GM12878 (cell line): ENCODE measurements around the gene KCNIP2. TPM values are rescaled to one million over a fixed set of nuclear protein-coding genes. Genes with fewer than 3 reads are reported as not detected.

Source experiments
- ATAC-seq: fragments of 200-7000 bp; cut with Tn5 transposase; 3 replicates; pipeline ENCODE4 v1.9.1; 2020; ENCODE audit warnings: mild to moderate bottlenecking, moderate library complexity
- BruUV-seq: library from RNA; stranded (reverse); fragments of 400-500 nt; replicated peaks from 2 replicates; lab custom pipeline; 2021; lab: Mats Ljungman, UMichigan
- CTCF ChIA-PET: fragments of 300-600 bp; sonication (Branson Sonifier 250); formaldehyde crosslinking; extraction: SDS; loops from one replicate; lab custom pipeline; 2021; ENCODE audit warnings: inconsistent platforms; lab: Yijun Ruan, JAX
- POLR2A ChIA-PET: fragments of 350-600 bp; formaldehyde crosslinking; extraction: SDS; loops from one replicate; lab custom pipeline; 2021; ENCODE audit warnings: inconsistent platforms; lab: Charles Lee
- RAD21 ChIA-PET: fragments of 300-600 bp; sonication (Branson Sonifier 250); formaldehyde crosslinking; loops from one replicate; lab custom pipeline; 2023; ENCODE audit warnings: antibody characterized with exemption; ENCODE audit not compliant: unreplicated experiment; lab: Charles Lee
- SMC1A ChIA-PET: fragments of 300-600 bp; sonication (Branson Sonifier 250); formaldehyde crosslinking; loops from one replicate; lab custom pipeline; 2023; ENCODE audit not compliant: unreplicated experiment, uncharacterized antibody; lab: Charles Lee
- DNase-seq: peaks from one replicate; pipeline ENCODE4 v3.0.0-alpha.2; 2011; ENCODE audit warnings: low read depth, low spot score
- FAIRE-seq: peaks from 3 replicates; lab custom pipeline; 2011; peaks lifted over from hg19 to GRCh38; lab: Jason Lieb, UNC
- H2AFZ ChIP-seq: 2 replicates; pipeline ENCODE4 v1.6.0; 2011; ENCODE audit warnings: low read depth, low read length, control low read depth; ENCODE audit not compliant: control insufficient read depth
- H3K27ac ChIP-seq: 2 replicates; pipeline ENCODE4 v1.5.1; 2011; ENCODE audit warnings: control low read depth; ENCODE audit not compliant: control insufficient read depth, insufficient read depth
- H3K27me3 ChIP-seq, 2 experiments: replicated peaks in 1 of 2; 2 replicates each; pipeline versions ENCODE4 v1.6.0 to v1.6.1; 2011; ENCODE audit warnings: low read length in 1 of 2; ENCODE audit not compliant: control insufficient read depth in 2 of 2, insufficient read depth in 2 of 2
- H3K36me3 ChIP-seq, 2 experiments: 2 replicates each; pipeline ENCODE4 v1.5.1; 2011; ENCODE audit warnings: low read length in 1 of 2; ENCODE audit not compliant: control insufficient read depth in 2 of 2, insufficient read depth in 2 of 2
- H3K4me1 ChIP-seq: 2 replicates; pipeline ENCODE4 v1.6.1; 2011; ENCODE audit warnings: mild to moderate bottlenecking, low read length, moderate library complexity, mixed read lengths; ENCODE audit not compliant: control insufficient read depth, insufficient read depth
- H3K4me2 ChIP-seq: 2 replicates; pipeline ENCODE4 v1.6.0; 2011; ENCODE audit warnings: control low read depth; ENCODE audit not compliant: control insufficient read depth, insufficient read depth
- H3K4me3 ChIP-seq: fragments of 200-600 bp; sonication (generic); 2 replicates; pipeline ENCODE4 v1.5.1; 2016
- H3K79me2 ChIP-seq: 2 replicates; pipeline ENCODE4 v1.6.0; 2011; ENCODE audit warnings: low read length; ENCODE audit not compliant: control insufficient read depth, insufficient read depth
- H3K9ac ChIP-seq: 2 replicates; pipeline ENCODE4 v1.8.0; 2011; ENCODE audit warnings: low read length, control low read depth, mixed read lengths; ENCODE audit not compliant: control insufficient read depth, insufficient read depth
- H3K9me3 ChIP-seq: replicated peaks from 3 replicates; pipeline ENCODE4 v1.5.1; 2011; ENCODE audit warnings: mild to moderate bottlenecking, low read length; ENCODE audit not compliant: control insufficient read depth, insufficient read depth
- H4K20me1 ChIP-seq: 2 replicates; pipeline ENCODE4 v1.6.0; 2011; ENCODE audit not compliant: control insufficient read depth, insufficient read depth
- CHD1 ChIP-seq: IDR thresholded peaks from 2 replicates; pipeline ENCODE4 v1.6.1; 2012; ENCODE audit warnings: low read depth, low read length, improper control_type of control experiment
- MXI1 ChIP-seq: fragments of 150-350 bp; IDR thresholded peaks from 2 replicates; pipeline ENCODE4 v1.6.1; 2011; ENCODE audit warnings: low read depth, mild to moderate bottlenecking, inconsistent platforms, low read length, improper control_type of control experiment
- NFIC ChIP-seq: IDR thresholded peaks from 2 replicates; pipeline ENCODE4 v1.6.1; 2012; ENCODE audit warnings: low read depth, mild to moderate bottlenecking, inconsistent platforms, low read length, moderate library complexity
- POLR2AphosphoS5 ChIP-seq: IDR thresholded peaks from 2 replicates; pipeline ENCODE4 v1.6.1; 2011; ENCODE audit warnings: mild to moderate bottlenecking, low read length, inconsistent platforms
- RBBP5 ChIP-seq: fragments of 200-600 bp; sonication (generic); conservative IDR thresholded peaks from 2 replicates; pipeline ENCODE4 v1.6.1; 2016
- RCOR1 ChIP-seq: conservative IDR thresholded peaks from 2 replicates; pipeline ENCODE4 v1.6.1; 2012; ENCODE audit warnings: low read depth, low read length, improper control_type of control experiment
- SUPT20H ChIP-seq: IDR thresholded peaks from 2 replicates; pipeline ENCODE4 v1.6.1; 2011; ENCODE audit warnings: low read depth, mild to moderate bottlenecking, low read length, moderate library complexity, borderline replicate concordance; ENCODE audit not compliant: control insufficient read depth
- TBL1XR1 ChIP-seq: IDR thresholded peaks from 2 replicates; pipeline ENCODE4 v1.6.1; 2012; ENCODE audit warnings: low read depth, low read length, improper control_type of control experiment
- WGBS: methylation state at CpG from one replicate; pipeline ENCODE4 v1.1.6; 2016; ENCODE audit warnings: low lambda C conversion rate; ENCODE audit not compliant: insufficient replicate concordance, insufficient coverage; ENCODE audit errors: missing lambda C conversion rate; 5-methylcytosine and 5-hydroxymethylcytosine counted together
- in situ Hi-C: fragments of 300-500 bp; cut with MboI; formaldehyde crosslinking; loops from 9 replicates; pipeline ENCODE4 v1.14.3; 2018; ENCODE audit warnings: mixed read lengths
- intact Hi-C: fragments of 100-400 bp; cut with micrococcal nuclease; formaldehyde crosslinking; loops from one replicate; pipeline ENCODE4 v1.14.2; 2022; ENCODE audit not compliant: unreplicated experiment
- polyA plus RNA-seq, 11 experiments: library from polyadenylated mRNA; depleted of rRNA in 4 of 11; unstranded in 6 of 11; stranded (reverse) in 5 of 11; fragments of >200 nt; fragmentation: Nextera tagmentation in 4 of 11; fragmentation: Illumina TruSeq in 1 of 11; extraction: Ambion mirVana in 4 of 11; extraction: Trizol in 1 of 11; gene quantifications; 1 replicate in 1 of 11; 2 replicates in 10 of 11; pipeline versions ENCODE4 v1.2.1 to v1.2.3, GENCODE V29; 2011 to 2016; ENCODE audit warnings: inconsistent platforms in 2 of 11, missing spikeins in 2 of 11, low read depth in 1 of 11
- total RNA-seq, 4 experiments: library from RNA; depleted of rRNA in 3 of 4; stranded (reverse); fragments of >200 nt in 3 of 4; fragmentation: Illumina TruSeq in 1 of 4; extraction: Trizol in 1 of 4; gene quantifications; 2 replicates each; pipeline versions ENCODE4 v1.2.1 to v1.2.3, GENCODE V29; 2013 to 2021
- TF ChIP-seq, protein P1 (sequence below): fragments of 150-350 bp; IDR thresholded peaks from 2 replicates; pipeline ENCODE4 v1.6.1; 2014; ENCODE audit warnings: mild to moderate bottlenecking, low read depth, low read length
- TF ChIP-seq, protein P2 (sequence below): fragments of 450-650 bp; formaldehyde crosslinking; IDR thresholded peaks from 2 replicates; pipeline ENCODE4 v1.4.0; 2020; ENCODE audit warnings: mild to moderate bottlenecking, moderate library complexity
- TF ChIP-seq, protein P3 (sequence below): IDR thresholded peaks from 2 replicates; pipeline ENCODE4 v1.6.1; 2012; ENCODE audit warnings: low read length, inconsistent platforms
- TF ChIP-seq, protein P4 (sequence below): IDR thresholded peaks from 2 replicates; pipeline ENCODE4 v1.6.1; 2012; ENCODE audit warnings: low read depth, low read length, improper control_type of control experiment

The KCNIP2 gene
- total and polyA plus RNA-seq, 10 of the 15 experiments (the other 5 are each of a cell fraction or from before 2014, with no cell fraction given), result 0.46 to 4.3 (median 1.7) TPM

DNA sequence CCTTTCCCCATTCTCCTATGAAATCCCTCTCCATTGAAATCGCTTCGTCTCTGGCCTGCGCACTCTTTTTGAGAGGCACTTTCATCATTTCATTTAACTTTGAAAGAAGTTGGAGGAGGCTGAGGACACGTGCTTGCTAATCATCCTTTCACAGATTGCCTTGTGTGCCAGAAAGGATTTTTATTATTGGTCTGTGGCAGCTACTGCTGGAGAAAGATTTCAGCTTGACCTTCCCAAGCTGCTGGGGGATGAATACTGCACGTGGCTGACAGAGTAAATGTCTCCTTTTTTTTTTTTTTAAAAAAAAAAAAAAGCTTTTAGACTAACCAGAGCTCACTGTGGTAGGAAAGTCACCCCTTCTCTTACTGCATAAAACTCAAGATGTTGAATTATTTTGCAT is 44.2 kb upstream of the KCNIP2 start:
- Histone ChIP-seq H3K9ac (no peak overlapping the region), H2AFZ (no peak overlapping the region), H4K20me1 (no peaks in the 10 kb centered on the region)
- CTCF ChIA-PET, result interaction anchor here (0.6 to 17.9 kb wide), 29 partner anchors 10 to 243 kb away, joined by 3 to 543 read pairs (median 8); partner anchors contain the start of genes HPS6 and KCNIP2
- no peak for FAIRE-seq
- RAD21 ChIA-PET, result interaction anchor here (0.8 to 12.3 kb wide), 17 partner anchors 8 to 185 kb away, joined by 3 to 467 read pairs (median 13); partner anchors contain the start of gene KCNIP2
- SMC1A ChIA-PET, result interaction anchor here (0.7 to 9.0 kb wide), 26 partner anchors 8 to 186 kb away, joined by 3 to 408 read pairs (median 8); partner anchors contain the start of gene OGA
- DNase-seq, result no peak
- intact Hi-C loops, result no loop called here
- no TSS peak for BruUV-seq
- TF ChIP-seq, protein P1, sequence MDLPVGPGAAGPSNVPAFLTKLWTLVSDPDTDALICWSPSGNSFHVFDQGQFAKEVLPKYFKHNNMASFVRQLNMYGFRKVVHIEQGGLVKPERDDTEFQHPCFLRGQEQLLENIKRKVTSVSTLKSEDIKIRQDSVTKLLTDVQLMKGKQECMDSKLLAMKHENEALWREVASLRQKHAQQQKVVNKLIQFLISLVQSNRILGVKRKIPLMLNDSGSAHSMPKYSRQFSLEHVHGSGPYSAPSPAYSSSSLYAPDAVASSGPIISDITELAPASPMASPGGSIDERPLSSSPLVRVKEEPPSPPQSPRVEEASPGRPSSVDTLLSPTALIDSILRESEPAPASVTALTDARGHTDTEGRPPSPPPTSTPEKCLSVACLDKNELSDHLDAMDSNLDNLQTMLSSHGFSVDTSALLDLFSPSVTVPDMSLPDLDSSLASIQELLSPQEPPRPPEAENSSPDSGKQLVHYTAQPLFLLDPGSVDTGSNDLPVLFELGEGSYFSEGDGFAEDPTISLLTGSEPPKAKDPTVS, result no peak
- TF ChIP-seq, protein P2, sequence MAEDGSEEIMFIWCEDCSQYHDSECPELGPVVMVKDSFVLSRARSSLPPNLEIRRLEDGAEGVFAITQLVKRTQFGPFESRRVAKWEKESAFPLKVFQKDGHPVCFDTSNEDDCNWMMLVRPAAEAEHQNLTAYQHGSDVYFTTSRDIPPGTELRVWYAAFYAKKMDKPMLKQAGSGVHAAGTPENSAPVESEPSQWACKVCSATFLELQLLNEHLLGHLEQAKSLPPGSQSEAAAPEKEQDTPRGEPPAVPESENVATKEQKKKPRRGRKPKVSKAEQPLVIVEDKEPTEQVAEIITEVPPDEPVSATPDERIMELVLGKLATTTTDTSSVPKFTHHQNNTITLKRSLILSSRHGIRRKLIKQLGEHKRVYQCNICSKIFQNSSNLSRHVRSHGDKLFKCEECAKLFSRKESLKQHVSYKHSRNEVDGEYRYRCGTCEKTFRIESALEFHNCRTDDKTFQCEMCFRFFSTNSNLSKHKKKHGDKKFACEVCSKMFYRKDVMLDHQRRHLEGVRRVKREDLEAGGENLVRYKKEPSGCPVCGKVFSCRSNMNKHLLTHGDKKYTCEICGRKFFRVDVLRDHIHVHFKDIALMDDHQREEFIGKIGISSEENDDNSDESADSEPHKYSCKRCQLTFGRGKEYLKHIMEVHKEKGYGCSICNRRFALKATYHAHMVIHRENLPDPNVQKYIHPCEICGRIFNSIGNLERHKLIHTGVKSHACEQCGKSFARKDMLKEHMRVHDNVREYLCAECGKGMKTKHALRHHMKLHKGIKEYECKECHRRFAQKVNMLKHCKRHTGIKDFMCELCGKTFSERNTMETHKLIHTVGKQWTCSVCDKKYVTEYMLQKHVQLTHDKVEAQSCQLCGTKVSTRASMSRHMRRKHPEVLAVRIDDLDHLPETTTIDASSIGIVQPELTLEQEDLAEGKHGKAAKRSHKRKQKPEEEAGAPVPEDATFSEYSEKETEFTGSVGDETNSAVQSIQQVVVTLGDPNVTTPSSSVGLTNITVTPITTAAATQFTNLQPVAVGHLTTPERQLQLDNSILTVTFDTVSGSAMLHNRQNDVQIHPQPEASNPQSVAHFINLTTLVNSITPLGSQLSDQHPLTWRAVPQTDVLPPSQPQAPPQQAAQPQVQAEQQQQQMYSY (CRISPR knock-in tag), result no peak
- TF ChIP-seq, protein P3, sequence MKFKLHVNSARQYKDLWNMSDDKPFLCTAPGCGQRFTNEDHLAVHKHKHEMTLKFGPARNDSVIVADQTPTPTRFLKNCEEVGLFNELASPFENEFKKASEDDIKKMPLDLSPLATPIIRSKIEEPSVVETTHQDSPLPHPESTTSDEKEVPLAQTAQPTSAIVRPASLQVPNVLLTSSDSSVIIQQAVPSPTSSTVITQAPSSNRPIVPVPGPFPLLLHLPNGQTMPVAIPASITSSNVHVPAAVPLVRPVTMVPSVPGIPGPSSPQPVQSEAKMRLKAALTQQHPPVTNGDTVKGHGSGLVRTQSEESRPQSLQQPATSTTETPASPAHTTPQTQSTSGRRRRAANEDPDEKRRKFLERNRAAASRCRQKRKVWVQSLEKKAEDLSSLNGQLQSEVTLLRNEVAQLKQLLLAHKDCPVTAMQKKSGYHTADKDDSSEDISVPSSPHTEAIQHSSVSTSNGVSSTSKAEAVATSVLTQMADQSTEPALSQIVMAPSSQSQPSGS, result no peak
- TF ChIP-seq NFIC (no peak), MXI1 (no peak), TBL1XR1 (no peak), RCOR1 (no peak), CHD1 (no peak), SUPT20H (no peak), POLR2AphosphoS5 (no peak), RBBP5 (no peak)
- TF ChIP-seq, protein P4, sequence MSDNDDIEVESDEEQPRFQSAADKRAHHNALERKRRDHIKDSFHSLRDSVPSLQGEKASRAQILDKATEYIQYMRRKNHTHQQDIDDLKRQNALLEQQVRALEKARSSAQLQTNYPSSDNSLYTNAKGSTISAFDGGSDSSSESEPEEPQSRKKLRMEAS, result no peak
- TF ChIP-seq, all 136 proteins: peak for 0
- ATAC-seq, result no peak
- peaks cover 22% of the 10 kb centered on the region for H3K4me1 ChIP-seq
- POLR2A ChIA-PET, result interaction anchor here (0.6 to 5.8 kb wide), 16 partner anchors 8 to 164 kb away, joined by 3 to 55 read pairs (median 6); no protein-coding TSS in a partner anchor
- H3K27ac ChIP-seq, result peak overlapping the region; percentile 67
- no peaks in the 10 kb centered on the region for H3K9me3 ChIP-seq
- H3K4me3 ChIP-seq, result no peak overlapping the region
- in situ Hi-C loops, result no loop called here
- peaks cover 0 to 3% of the 10 kb centered on the region in 2 experiments; a peak in 2 of 4 replicates for H3K36me3 ChIP-seq
- H3K27me3 ChIP-seq, result no peaks in the 10 kb centered on the region
- no peak overlapping the region for H3K4me2 ChIP-seq
- H3K79me2 ChIP-seq, result no peaks in the 10 kb centered on the region
- WGBS, result 89% methylated on average over 5 of the region's 5 CpGs
